ENCODE results near the gene OPCML.

Gene OPCML

DNA sequence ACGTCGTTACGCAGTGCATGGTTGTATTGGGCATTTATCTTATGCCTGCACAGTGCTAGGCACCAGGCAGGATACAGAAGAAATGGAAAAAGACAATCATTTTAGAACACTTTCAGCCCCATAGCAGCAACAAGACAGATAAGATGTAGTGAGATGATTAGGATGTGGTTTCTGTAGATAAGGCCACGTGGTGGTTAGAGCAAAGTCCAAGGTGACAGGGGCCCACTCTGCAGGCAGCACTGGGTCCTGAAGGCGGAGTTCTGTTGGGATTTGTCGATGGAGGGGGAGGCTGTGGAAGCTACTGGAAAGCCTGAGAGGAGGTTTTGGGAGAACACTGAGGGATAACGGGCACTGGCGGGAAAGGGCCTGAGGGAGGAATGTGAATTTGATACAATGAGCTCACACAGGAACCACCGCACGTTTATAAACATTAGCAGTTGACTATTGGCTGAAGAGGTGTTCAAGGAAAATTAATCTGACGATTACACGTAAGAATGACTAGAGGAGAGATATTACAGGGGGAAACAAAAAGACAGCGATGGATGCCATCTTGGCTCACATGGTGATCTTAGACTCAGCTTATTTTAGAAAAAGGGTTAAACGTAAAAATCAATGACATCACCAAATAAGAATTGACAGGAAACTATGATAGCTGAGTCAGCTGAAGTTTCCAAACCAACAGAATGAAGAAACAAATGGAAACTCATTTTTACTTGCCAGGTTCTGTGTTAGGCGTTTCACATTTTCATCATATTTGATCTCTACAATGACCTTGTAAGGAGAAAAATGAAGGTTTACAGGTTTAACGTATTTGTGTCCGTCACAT, 551.0 kb downstream of the OPCML start:
- H3K27ac ChIP-seq = no peak overlapping the region
- no peak for DNase-seq (ENCODE audit: low spot score)
- CTCF ChIA-PET = no interaction called here
- POLR2A ChIA-PET (ENCODE audit: low non-redundant PET) = no interaction called here
- TF ChIP-seq, protein P1, sequence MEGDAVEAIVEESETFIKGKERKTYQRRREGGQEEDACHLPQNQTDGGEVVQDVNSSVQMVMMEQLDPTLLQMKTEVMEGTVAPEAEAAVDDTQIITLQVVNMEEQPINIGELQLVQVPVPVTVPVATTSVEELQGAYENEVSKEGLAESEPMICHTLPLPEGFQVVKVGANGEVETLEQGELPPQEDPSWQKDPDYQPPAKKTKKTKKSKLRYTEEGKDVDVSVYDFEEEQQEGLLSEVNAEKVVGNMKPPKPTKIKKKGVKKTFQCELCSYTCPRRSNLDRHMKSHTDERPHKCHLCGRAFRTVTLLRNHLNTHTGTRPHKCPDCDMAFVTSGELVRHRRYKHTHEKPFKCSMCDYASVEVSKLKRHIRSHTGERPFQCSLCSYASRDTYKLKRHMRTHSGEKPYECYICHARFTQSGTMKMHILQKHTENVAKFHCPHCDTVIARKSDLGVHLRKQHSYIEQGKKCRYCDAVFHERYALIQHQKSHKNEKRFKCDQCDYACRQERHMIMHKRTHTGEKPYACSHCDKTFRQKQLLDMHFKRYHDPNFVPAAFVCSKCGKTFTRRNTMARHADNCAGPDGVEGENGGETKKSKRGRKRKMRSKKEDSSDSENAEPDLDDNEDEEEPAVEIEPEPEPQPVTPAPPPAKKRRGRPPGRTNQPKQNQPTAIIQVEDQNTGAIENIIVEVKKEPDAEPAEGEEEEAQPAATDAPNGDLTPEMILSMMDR (conservative IDR thresholded peaks at IDR 0.05; ENCODE audit: low read depth) = no peak

DNA sequence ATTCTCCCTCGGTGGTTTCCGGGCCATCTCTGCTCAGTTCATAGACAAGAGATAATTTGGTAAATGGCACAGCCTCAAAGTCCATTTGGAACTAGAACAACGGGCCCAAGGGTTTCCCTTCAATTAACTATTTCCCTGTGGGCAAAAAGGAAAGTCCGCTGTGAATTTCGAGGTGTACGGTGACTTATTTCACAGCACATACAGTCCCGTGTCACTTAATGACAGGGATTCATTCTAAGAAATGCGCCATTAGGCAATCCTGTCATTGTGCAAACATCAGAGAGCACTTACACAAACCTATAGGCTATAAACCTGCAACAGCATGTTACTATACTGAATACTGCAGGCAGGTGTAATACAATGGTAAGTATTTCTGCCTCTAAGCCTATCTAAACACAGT, 551.6 kb downstream of the OPCML start:
- ChIA-PET POLR2A (ENCODE audit: low non-redundant PET) (no interaction called here), CTCF (no interaction called here)
- H3K27ac ChIP-seq = no peak overlapping the region
- TF ChIP-seq, protein P1 (conservative IDR thresholded peaks at IDR 0.05; ENCODE audit: low read depth) = no peak
- DNase-seq (ENCODE audit: low spot score) = no peak

DNA sequence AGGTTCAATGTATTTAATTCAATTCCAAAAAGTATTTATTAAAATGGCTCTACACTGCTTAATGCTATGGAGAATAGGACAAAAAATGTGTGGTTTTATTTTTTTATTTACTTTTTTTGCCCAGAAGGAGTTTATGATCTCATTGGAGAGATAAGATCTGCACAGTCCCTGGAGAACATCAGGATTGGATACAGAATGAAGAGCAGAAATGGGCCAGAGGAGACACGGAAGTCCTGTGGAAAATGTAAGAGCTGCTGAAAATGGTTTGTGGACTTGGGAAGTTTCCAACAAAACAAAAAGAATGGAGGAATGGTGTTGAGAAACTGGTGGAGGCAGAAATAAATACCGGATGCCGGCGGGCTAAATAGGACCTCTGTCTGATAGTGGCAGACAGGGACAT, 554.6 kb downstream of the OPCML start:
- ChIA-PET POLR2A (ENCODE audit: low non-redundant PET) (no interaction called here), CTCF (no interaction called here)
- H3K27ac ChIP-seq = no peak overlapping the region
- TF ChIP-seq, protein P1 (conservative IDR thresholded peaks at IDR 0.05; ENCODE audit: low read depth) = no peak
- DNase-seq (ENCODE audit: low spot score) = no peak

DNA sequence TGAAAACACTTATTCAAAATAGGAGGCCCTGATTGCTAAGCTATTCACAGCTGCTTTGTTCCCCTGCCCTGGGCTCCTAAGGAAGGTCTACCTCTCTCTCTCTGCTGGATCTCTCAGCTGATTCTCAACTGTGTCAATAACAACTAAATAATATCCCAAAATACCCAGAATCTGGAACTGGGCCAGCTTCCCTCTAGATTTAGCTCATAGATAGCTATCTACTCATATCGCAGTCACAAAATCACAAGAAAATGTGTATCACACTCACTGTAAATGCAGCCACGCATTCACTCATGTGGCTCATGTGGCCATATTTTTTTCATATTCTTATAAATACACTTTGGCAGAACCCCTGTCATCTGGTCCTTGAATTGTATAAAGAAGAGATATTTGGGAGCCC, 555.1 kb downstream of the OPCML start:
- CTCF ChIA-PET = no interaction called here

DNA sequence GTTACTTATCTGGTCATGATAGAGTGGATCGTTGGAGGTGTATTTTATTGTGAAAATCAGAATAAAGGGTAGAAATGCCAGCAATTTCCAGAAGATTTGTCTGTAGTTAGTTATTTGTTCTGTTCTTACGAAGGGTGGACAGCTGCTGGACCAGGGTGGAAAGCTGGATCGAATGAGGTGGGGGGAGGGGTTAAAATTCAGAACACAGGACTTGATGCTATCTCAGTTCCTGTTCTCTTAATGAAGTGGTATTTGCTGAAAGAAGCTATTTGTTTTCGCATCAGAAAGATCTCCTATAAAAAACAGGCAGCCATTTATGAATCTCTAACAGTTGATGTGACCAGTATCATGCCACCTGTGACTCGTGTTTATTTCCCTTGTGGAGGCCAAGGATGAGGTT, 556.2 kb downstream of the OPCML start:
- no peak overlapping the region for H3K27ac ChIP-seq
- POLR2A ChIA-PET (ENCODE audit: low non-redundant PET) = no interaction called here
- CTCF ChIA-PET = no interaction called here
- no peak for DNase-seq (ENCODE audit: low spot score)
- TF ChIP-seq, protein P1 (conservative IDR thresholded peaks at IDR 0.05; ENCODE audit: low read depth) = no peak

More for the DNA sequence above, 555.1 kb downstream of the OPCML start:
- POLR2A ChIA-PET (ENCODE audit: low non-redundant PET) = no interaction called here
- H3K27ac ChIP-seq = no peak overlapping the region
- no peak for DNase-seq (ENCODE audit: low spot score)
- TF ChIP-seq, protein P1 (conservative IDR thresholded peaks at IDR 0.05; ENCODE audit: low read depth) = no peak

DNA sequence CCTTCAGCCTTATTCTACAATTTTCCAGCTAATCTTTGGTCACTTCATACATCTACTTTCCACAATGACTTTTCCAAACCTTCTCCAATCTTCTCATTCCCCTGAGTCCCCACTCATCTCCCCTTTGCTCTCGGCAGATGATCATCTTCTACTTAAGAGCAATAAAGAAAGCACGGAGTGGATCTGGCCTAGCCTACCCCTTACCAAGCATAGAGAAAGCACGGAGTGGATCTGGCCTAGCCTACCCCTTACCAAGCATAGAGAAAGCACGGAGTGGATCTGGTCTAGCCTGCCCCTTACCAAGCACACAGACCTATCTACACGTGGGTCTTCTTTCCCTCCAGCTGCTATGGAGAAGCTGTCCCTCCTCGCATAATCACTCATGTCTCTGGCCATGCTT, 558.6 kb downstream of the OPCML start:
- CTCF ChIA-PET = interaction anchor here (0.5 to 0.6 kb wide), 2 partner anchors 14 to 123 kb away, joined by 4 to 5 read pairs; no protein-coding TSS in a partner anchor
- no peak overlapping the region for H3K27ac ChIP-seq
- TF ChIP-seq, protein P1 (conservative IDR thresholded peaks at IDR 0.05; ENCODE audit: low read depth) = no peak
- POLR2A ChIA-PET (ENCODE audit: low non-redundant PET) = no interaction called here
- no peak for DNase-seq (ENCODE audit: low spot score)
